ENCODE data around the gene MAEL.

GRCh38 chr1:167057241-167057688, 68.2 kb downstream of the MAEL start:
- TF ChIP-seq CTCF (IDR thresholded peaks at IDR 0.05): peak; percentile 90
- TF ChIP-seq ZFX (IDR thresholded peaks at IDR 0.05; ENCODE audit: borderline replicate concordance): no peak
